Stimulated activated CD8-positive, alpha-beta memory T cell treated with anti-CD3 and anti-CD28 coated beads, Interleukin-12 subunit alpha, Interleukin-12 subunit beta, amount 100 ng/mL, for 1 hour (primary cell): ENCODE measurements around the gene EXOSC2.

ENCODE experiments used
- DNase-seq: peaks from one replicate; pipeline ENCODE4 v3.0.0-alpha.2; 2020; ENCODE audit warnings: low read depth

Gene EXOSC2

GRCh38 chr9:130739081-130739480, 45.5 kb downstream of the EXOSC2 start:
- no peak for DNase-seq

GRCh38 chr9:130740218-130741023, 46.8 kb downstream of the EXOSC2 start:
- DNase-seq = no peak

DNA sequence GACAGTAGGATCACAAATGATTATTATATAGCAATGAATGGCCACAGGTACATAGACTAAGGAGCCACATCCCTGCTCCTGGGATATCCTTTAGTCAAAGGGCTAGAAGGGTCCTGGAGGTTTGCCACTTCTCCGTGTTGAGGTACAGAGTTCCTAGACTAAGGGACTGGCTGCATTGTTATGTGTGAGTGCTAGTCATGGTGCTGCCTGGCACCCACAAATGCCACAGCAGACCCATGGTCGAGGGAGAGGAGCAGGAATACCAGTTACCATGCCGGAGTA, 47.4 kb downstream of the EXOSC2 start:
- no peak for DNase-seq

GRCh38 chr9:130741831-130742449, 48.4 kb downstream of the EXOSC2 start:
- no peak for DNase-seq

- DNase-seq = no peak
Observed at GRCh38 chr9:130743656-130744055, 50.1 kb downstream of the EXOSC2 start.

- DNase-seq = no peak
Observed at GRCh38 chr9:130745210-130745800, 51.7 kb downstream of the EXOSC2 start.

GRCh38 chr9:130745829-130746228, 52.2 kb downstream of the EXOSC2 start:
- no peak for DNase-seq

- no peak for DNase-seq
Observed at GRCh38 chr9:130746434-130747212, 53.0 kb downstream of the EXOSC2 start.

GRCh38 chr9:130751631-130752355, 58.2 kb downstream of the EXOSC2 start:
- DNase-seq = no peak
